Right lobe of liver (tissue), 4 donors: ENCODE results near the gene GCA.

Experiments
- CTCF ChIP-seq, 4 donors: fragments of 200-600 bp in 3 of 4; fragments of 450-650 bp in 1 of 4; IDR thresholded peaks; one replicate each; pipeline versions ENCODE4 v1.5.1 to v1.8.0; 2016 to 2022; ENCODE audit warnings: antibody characterized with exemption in 4 of 4, mild to moderate bottlenecking in 2 of 4
- POLR2A ChIP-seq: fragments of 450-650 bp; IDR thresholded peaks from one replicate; pipeline ENCODE4 v1.6.1; 2017; ENCODE audit warnings: antibody characterized with exemption, mild to moderate bottlenecking
- donor health status: DM: no; HTN: no; CAD: no.
- donor health status: DM: no; HTN: no; CAD: no.
- donor health status: DM: no; HTN: yes; CAD: no.

GRCh38 chr2:162320864-162321517 lies 22.9 kb upstream of the GCA start:
- TF ChIP-seq CTCF (IDR thresholded peaks at IDR 0.05): no peak
- TF ChIP-seq POLR2A: no peak
